Measurements from ENCODE around the gene SLC7A4.
"Not testable (repeated sequence)": the region's sequence is repeated elsewhere in the genome, so short reads cannot be mapped to it uniquely, and the experiment has no call there.

- TF ChIP-seq RAD21 (IDR thresholded peaks at IDR 0.05; ENCODE audit: low read depth); CTCF (IDR thresholded peaks at IDR 0.05 in 2 of 3, conservative IDR thresholded peaks at IDR 0.05 in 1 of 3; ENCODE audit: borderline replicate concordance in 1 of 3, insufficient read depth in 1 of 3, low read depth in 2 of 3, low read length in 2 of 3); MAX (IDR thresholded peaks at IDR 0.05); ZFX (IDR thresholded peaks at IDR 0.05); REST (IDR thresholded peaks at IDR 0.05; ENCODE audit: low read depth); POLR2A (IDR thresholded peaks at IDR 0.05; ENCODE audit: borderline replicate concordance, extremely low read depth, insufficient read depth, insufficient read length); POLR2AphosphoS5 (IDR thresholded peaks at IDR 0.05; ENCODE audit: low read depth, low read length); ZBTB33 (IDR thresholded peaks at IDR 0.05; ENCODE audit: extremely low read depth, insufficient replicate concordance, low read length); YY1 (IDR thresholded peaks at IDR 0.05; ENCODE audit: extremely low read depth, insufficient replicate concordance, low read depth, low read length); CEBPB (IDR thresholded peaks at IDR 0.05; ENCODE audit: low read depth); EZH2phosphoT487 (IDR thresholded peaks at IDR 0.05; ENCODE audit: borderline replicate concordance); EZH2 (IDR thresholded peaks at IDR 0.05): not testable (repeated sequence)
Observed at GRCh38 chr22:21060363-21060762, 28.0 kb upstream of the SLC7A4 start.
